ENCODE data around the gene KAT6B. TPM values are rescaled to one million over a fixed set of nuclear protein-coding genes. Genes with fewer than 3 reads are reported as not detected.

KAT6B gene
- total RNA-seq, 1 experiment from 2014 or later = 21.8 TPM

DNA sequence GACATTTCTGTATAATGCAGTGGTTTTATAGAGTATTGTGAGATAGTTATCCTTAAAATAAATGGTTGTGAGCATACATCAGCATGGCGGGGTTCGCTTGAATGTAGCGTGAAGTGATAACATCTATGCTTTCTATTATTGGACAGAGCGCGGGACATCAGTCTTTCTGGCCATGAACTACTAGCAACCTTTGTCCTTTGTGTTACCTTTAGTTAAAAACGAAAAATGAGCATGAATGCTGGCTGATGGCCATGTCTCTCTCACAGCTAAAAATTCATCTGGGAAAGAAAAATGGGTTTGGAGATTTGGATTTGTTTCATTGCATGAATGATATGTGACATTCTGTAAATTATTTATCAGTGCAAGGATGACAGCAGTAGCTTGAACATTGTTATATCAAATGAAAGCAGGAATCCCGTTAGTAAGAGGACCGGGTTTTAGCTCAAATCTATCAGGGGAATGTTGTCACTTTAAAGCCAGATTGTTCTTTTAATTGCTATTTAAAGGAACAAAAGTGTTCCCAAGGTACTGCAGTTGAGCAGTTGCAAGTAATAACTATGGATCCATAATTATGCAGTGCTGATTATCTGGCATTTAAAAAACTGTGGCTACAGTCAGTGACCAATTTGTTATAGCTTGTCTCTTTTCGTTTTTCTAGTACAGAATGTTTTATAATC is 131.0 kb downstream of the KAT6B start:
- Histone ChIP-seq H3K4me1 (ENCODE audit: insufficient read depth, low read length, poor library complexity, severe bottlenecking) (peaks cover 24% of the 10 kb centered on the region), H3K4me3 (ENCODE audit: low read depth, low read length, poor library complexity, severe bottlenecking) (no peak overlapping the region), H3K27ac (ENCODE audit: low read depth, low read length, poor library complexity, severe bottlenecking) (no peak overlapping the region), H3K36me3 (ENCODE audit: insufficient read depth, low read length, poor library complexity, severe bottlenecking) (no peaks in the 10 kb centered on the region), H3K9me3 (ENCODE audit: low read depth, low read length, poor library complexity, severe bottlenecking) (no peaks in the 10 kb centered on the region), H3K27me3 (replicated peaks; ENCODE audit: insufficient read depth, low read depth, low read length, poor library complexity) (no peaks in the 10 kb centered on the region)
- intact Hi-C loops (cut with micrococcal nuclease; ENCODE audit: unreplicated experiment) = no loop called here
- BruUV-seq (replicated peaks) = no TSS peak
- POLR2A ChIA-PET (ENCODE audit: low non-redundant PET) = no interaction called here
- CTCF ChIA-PET = interaction anchor here (0.9 kb wide), 1 partner anchor 113 kb away, joined by 3 read pairs; no protein-coding TSS in a partner anchor
- TF ChIP-seq, protein P1, sequence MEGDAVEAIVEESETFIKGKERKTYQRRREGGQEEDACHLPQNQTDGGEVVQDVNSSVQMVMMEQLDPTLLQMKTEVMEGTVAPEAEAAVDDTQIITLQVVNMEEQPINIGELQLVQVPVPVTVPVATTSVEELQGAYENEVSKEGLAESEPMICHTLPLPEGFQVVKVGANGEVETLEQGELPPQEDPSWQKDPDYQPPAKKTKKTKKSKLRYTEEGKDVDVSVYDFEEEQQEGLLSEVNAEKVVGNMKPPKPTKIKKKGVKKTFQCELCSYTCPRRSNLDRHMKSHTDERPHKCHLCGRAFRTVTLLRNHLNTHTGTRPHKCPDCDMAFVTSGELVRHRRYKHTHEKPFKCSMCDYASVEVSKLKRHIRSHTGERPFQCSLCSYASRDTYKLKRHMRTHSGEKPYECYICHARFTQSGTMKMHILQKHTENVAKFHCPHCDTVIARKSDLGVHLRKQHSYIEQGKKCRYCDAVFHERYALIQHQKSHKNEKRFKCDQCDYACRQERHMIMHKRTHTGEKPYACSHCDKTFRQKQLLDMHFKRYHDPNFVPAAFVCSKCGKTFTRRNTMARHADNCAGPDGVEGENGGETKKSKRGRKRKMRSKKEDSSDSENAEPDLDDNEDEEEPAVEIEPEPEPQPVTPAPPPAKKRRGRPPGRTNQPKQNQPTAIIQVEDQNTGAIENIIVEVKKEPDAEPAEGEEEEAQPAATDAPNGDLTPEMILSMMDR (conservative IDR thresholded peaks at IDR 0.05; ENCODE audit: low read depth, low read length) = no peak
- no peak for TF ChIP-seq EZH2 (IDR thresholded peaks at IDR 0.05; ENCODE audit: borderline replicate concordance, low read depth, low read length, poor library complexity, severe bottlenecking)
- DNase-seq (ENCODE audit: low spot score) = no peak

DNA sequence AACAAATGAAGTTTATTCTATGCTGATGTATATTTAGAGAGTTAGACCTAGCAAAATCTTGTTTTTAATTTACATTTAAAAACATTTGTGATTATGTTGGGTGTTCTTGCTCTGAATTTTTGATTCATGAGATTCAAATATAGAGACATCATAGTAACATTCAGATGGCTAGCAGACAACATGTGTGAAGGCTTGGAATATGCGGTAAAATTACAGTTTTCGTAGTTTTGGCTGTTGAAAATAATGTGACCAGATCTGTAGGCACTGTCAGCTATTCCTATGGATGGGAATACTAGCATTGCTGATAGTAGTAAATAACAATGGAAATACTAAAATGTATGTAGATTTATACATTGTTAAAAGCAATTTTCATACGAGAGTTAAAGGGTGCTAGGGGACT is 131.9 kb downstream of the KAT6B start:
- no TSS peak for BruUV-seq (replicated peaks)
- ChIA-PET POLR2A (ENCODE audit: low non-redundant PET) (no interaction called here), CTCF (interaction anchor here (0.9 kb wide), 1 partner anchor 112 kb away, joined by 3 read pairs; no protein-coding TSS in a partner anchor)
- Histone ChIP-seq H3K9me3 (ENCODE audit: low read depth, low read length, poor library complexity, severe bottlenecking) (no peaks in the 10 kb centered on the region), H3K27ac (ENCODE audit: low read depth, low read length, poor library complexity, severe bottlenecking) (no peak overlapping the region), H3K36me3 (ENCODE audit: insufficient read depth, low read length, poor library complexity, severe bottlenecking) (no peaks in the 10 kb centered on the region), H3K27me3 (replicated peaks; ENCODE audit: insufficient read depth, low read depth, low read length, poor library complexity) (no peaks in the 10 kb centered on the region), H3K4me1 (ENCODE audit: insufficient read depth, low read length, poor library complexity, severe bottlenecking) (peaks cover 22% of the 10 kb centered on the region), H3K4me3 (ENCODE audit: low read depth, low read length, poor library complexity, severe bottlenecking) (no peak overlapping the region)
- TF ChIP-seq, protein P1 (conservative IDR thresholded peaks at IDR 0.05; ENCODE audit: low read depth, low read length) = no peak
- TF ChIP-seq EZH2 (IDR thresholded peaks at IDR 0.05; ENCODE audit: borderline replicate concordance, low read depth, low read length, poor library complexity, severe bottlenecking) = no peak
- intact Hi-C loops (cut with micrococcal nuclease; ENCODE audit: unreplicated experiment) = no loop called here
- no peak for DNase-seq (ENCODE audit: low spot score)

DNA sequence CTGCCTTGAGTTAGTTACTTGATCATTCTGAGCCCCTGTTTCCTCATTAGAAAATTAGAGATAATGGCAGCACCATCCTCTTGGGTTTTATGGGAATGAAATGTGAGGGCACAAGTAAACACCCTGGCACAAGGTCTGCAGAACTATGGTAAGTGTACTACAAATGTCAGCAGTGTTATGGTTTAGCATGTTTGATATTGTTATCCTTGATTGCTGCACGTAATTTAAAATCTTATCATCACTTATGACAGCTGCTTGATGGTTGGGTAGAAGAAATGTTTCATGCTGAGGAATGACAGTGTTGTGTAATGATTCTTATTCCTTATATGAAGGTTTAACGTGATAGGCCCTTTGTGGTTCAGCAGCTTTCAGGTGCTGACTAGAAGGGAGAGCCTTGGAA is 134.3 kb downstream of the KAT6B start:
- H3K27ac ChIP-seq (ENCODE audit: low read depth, low read length, poor library complexity, severe bottlenecking) = no peak overlapping the region
- TF ChIP-seq, protein P1 (conservative IDR thresholded peaks at IDR 0.05; ENCODE audit: low read depth, low read length) = no peak
- no peak for TF ChIP-seq EZH2 (IDR thresholded peaks at IDR 0.05; ENCODE audit: borderline replicate concordance, low read depth, low read length, poor library complexity, severe bottlenecking)
- H3K9me3 ChIP-seq (ENCODE audit: low read depth, low read length, poor library complexity, severe bottlenecking) = no peaks in the 10 kb centered on the region
- H3K36me3 ChIP-seq (ENCODE audit: insufficient read depth, low read length, poor library complexity, severe bottlenecking) = no peaks in the 10 kb centered on the region
- POLR2A ChIA-PET (ENCODE audit: low non-redundant PET) = no interaction called here
- BruUV-seq (replicated peaks) = no TSS peak
- no peak overlapping the region for H3K4me3 ChIP-seq (ENCODE audit: low read depth, low read length, poor library complexity, severe bottlenecking)
- intact Hi-C loops (cut with micrococcal nuclease; ENCODE audit: unreplicated experiment) = no loop called here
- CTCF ChIA-PET = no interaction called here
- no peak for DNase-seq (ENCODE audit: low spot score)
- H3K4me1 ChIP-seq (ENCODE audit: insufficient read depth, low read length, poor library complexity, severe bottlenecking) = peaks cover 19% of the 10 kb centered on the region
- H3K27me3 ChIP-seq (replicated peaks; ENCODE audit: insufficient read depth, low read depth, low read length, poor library complexity) = no peaks in the 10 kb centered on the region

All from A673 (cell line).